HUES64 (cell line): ENCODE results near the gene MED14.

Experiments
- H3K27ac ChIP-seq: 2 replicates; pipeline ENCODE4 v1.7.0; 2013; ENCODE audit warnings: low read depth, low read length, inconsistent platforms
- H3K27me3 ChIP-seq: 2 replicates; pipeline ENCODE4 v1.6.1; 2013; ENCODE audit warnings: mild to moderate bottlenecking, low read length; ENCODE audit not compliant: insufficient read depth
- H3K36me3 ChIP-seq: 2 replicates; pipeline ENCODE4 v1.6.1; 2013; ENCODE audit warnings: mild to moderate bottlenecking, low read length; ENCODE audit not compliant: insufficient read depth
- H3K4me1 ChIP-seq: 2 replicates; pipeline ENCODE4 v1.6.1; 2013; ENCODE audit warnings: mild to moderate bottlenecking, low read length, moderate library complexity; ENCODE audit not compliant: insufficient read depth
- H3K4me3 ChIP-seq: 2 replicates; pipeline ENCODE4 v1.5.1; 2013; ENCODE audit warnings: mild to moderate bottlenecking, low read length, moderate library complexity
- H3K9ac ChIP-seq: 2 replicates; pipeline ENCODE4 v1.6.1; 2013; ENCODE audit warnings: mild to moderate bottlenecking, low read depth, low read length
- H3K9me3 ChIP-seq: 2 replicates; pipeline ENCODE4 v1.6.1; 2013; ENCODE audit warnings: low read depth, low read length; ENCODE audit not compliant: insufficient read depth
- WGBS: fragments of 150-250, 120-280 bp; methylation state at CpG from one replicate; pipeline ENCODE4 v1.1.7; 2013; ENCODE audit warnings: missing lambda C conversion rate; 5-methylcytosine and 5-hydroxymethylcytosine counted together

Gene MED14

GRCh38 chrX:40660381-40660780 lies 75.0 kb downstream of the MED14 start:
- H3K4me1 ChIP-seq, result no peaks in the 10 kb centered on the region
- no peaks in the 10 kb centered on the region for H3K27me3 ChIP-seq
- H3K27ac ChIP-seq, result no peak overlapping the region
- H3K9me3 ChIP-seq, result no peaks in the 10 kb centered on the region
- no peak overlapping the region for H3K9ac ChIP-seq
- no peak overlapping the region for H3K4me3 ChIP-seq
- 91% methylated on average over 4 of the region's 5 CpGs for WGBS
- H3K36me3 ChIP-seq, result peaks cover 90% of the 10 kb centered on the region

GRCh38 chrX:40653535-40653934 lies 81.8 kb downstream of the MED14 start:
- Histone ChIP-seq H3K4me3 (no peak overlapping the region), H3K36me3 (peaks cover 92% of the 10 kb centered on the region), H3K9ac (no peak overlapping the region), H3K4me1 (no peaks in the 10 kb centered on the region), H3K9me3 (no peaks in the 10 kb centered on the region), H3K27ac (no peak overlapping the region), H3K27me3 (no peaks in the 10 kb centered on the region)
- 100% methylated on average over 2 of the region's 2 CpGs for WGBS

- Histone ChIP-seq H3K27ac (no peak overlapping the region), H3K36me3 (peaks cover 87% of the 10 kb centered on the region), H3K9ac (no peak overlapping the region), H3K9me3 (no peaks in the 10 kb centered on the region), H3K4me3 (no peak overlapping the region), H3K4me1 (0 out of 2 replicates have a peak, but pooled peaks cover 3% of the 10 kb centered on the region), H3K27me3 (no peaks in the 10 kb centered on the region)
- no CpG with 5 or more reads among the region's 1 CpG for WGBS
These were observed 82.7 kb downstream of the MED14 start for GRCh38 chrX:40652664-40653063.

GRCh38 chrX:40651620-40652223 lies 83.6 kb downstream of the MED14 start:
- no peaks in the 10 kb centered on the region for H3K9me3 ChIP-seq
- no peak overlapping the region for H3K9ac ChIP-seq
- no peak overlapping the region for H3K27ac ChIP-seq
- H3K4me3 ChIP-seq, result no peak overlapping the region
- H3K36me3 ChIP-seq, result peaks cover 78% of the 10 kb centered on the region
- 0 out of 2 replicates have a peak, but pooled peaks cover 3% of the 10 kb centered on the region for H3K4me1 ChIP-seq
- WGBS, result 46% methylated on average over 2 of the region's 3 CpGs
- no peaks in the 10 kb centered on the region for H3K27me3 ChIP-seq

- H3K9ac ChIP-seq, result peak within 1 kb of the TSS; percentile 76
- peak within 1 kb of the TSS; percentile 84 for H3K4me3 ChIP-seq
- peaks cover 5% of the 10 kb centered on the region; the same call in 1 of the 2 replicates for H3K4me1 ChIP-seq
- no peaks in the 10 kb centered on the region for H3K9me3 ChIP-seq
- no peaks in the 10 kb centered on the region for H3K27me3 ChIP-seq
- peaks cover 41% of the 10 kb centered on the region for H3K36me3 ChIP-seq
- peak within 1 kb of the TSS; percentile 82; the same call in 1 of the 2 replicates for H3K27ac ChIP-seq
- WGBS, result 5% methylated on average over 63 of the region's 66 CpGs
These were observed 87.8 kb downstream of the MED14 start, which contains the start of gene CXorf38 for GRCh38 chrX:40647307-40648197. Gene CXorf38, minus strand, starts transcription at chrX:40647561. Its CDS starts 41 bp downstream, at chrX:40647520.

- peak overlapping the region; percentile 76 for H3K9ac ChIP-seq
- H3K27ac ChIP-seq, result peak overlapping the region; percentile 77; the same call in 1 of the 2 replicates
- 5% methylated on average over 33 of the region's 33 CpGs for WGBS
- peaks cover 5% of the 10 kb centered on the region; the same call in 1 of the 2 replicates for H3K4me1 ChIP-seq
- H3K4me3 ChIP-seq, result peak overlapping the region; percentile 84
- H3K27me3 ChIP-seq, result no peaks in the 10 kb centered on the region
- no peaks in the 10 kb centered on the region for H3K9me3 ChIP-seq
- H3K36me3 ChIP-seq, result peaks cover 37% of the 10 kb centered on the region
These were observed 88.6 kb downstream of the MED14 start for GRCh38 chrX:40646489-40647306.

- Histone ChIP-seq H3K36me3 (peaks cover 23% of the 10 kb centered on the region), H3K9ac (no peak overlapping the region), H3K27me3 (no peaks in the 10 kb centered on the region), H3K27ac (no peak overlapping the region), H3K9me3 (no peaks in the 10 kb centered on the region), H3K4me3 (no peak overlapping the region), H3K4me1 (peaks cover 5% of the 10 kb centered on the region; the same call in 1 of the 2 replicates)
- 90% methylated on average over 4 of the region's 4 CpGs for WGBS
These were observed 90.5 kb downstream of the MED14 start for GRCh38 chrX:40644821-40645358.

- Histone ChIP-seq H3K27me3 (no peaks in the 10 kb centered on the region), H3K9me3 (no peaks in the 10 kb centered on the region), H3K27ac (no peak overlapping the region), H3K9ac (no peak overlapping the region), H3K36me3 (peaks cover 17% of the 10 kb centered on the region), H3K4me3 (no peak overlapping the region), H3K4me1 (peaks cover 5% of the 10 kb centered on the region; the same call in 1 of the 2 replicates)
- WGBS, result 100% methylated on average over 1 of the region's 5 CpGs
These were observed 91.2 kb downstream of the MED14 start for GRCh38 chrX:40644176-40644575.

GRCh38 chrX:40637687-40638086 lies 97.7 kb downstream of the MED14 start:
- Histone ChIP-seq H3K4me1 (no peaks in the 10 kb centered on the region), H3K36me3 (peaks cover 67% of the 10 kb centered on the region), H3K27ac (no peak overlapping the region), H3K4me3 (no peak overlapping the region), H3K27me3 (no peaks in the 10 kb centered on the region), H3K9ac (no peak overlapping the region), H3K9me3 (no peaks in the 10 kb centered on the region)
- WGBS, result 94% methylated on average over 3 of the region's 3 CpGs

- WGBS, result 93% methylated on average over 4 of the region's 4 CpGs
- Histone ChIP-seq H3K9ac (no peak overlapping the region), H3K4me1 (no peaks in the 10 kb centered on the region), H3K36me3 (peaks cover 83% of the 10 kb centered on the region), H3K9me3 (no peaks in the 10 kb centered on the region), H3K27me3 (no peaks in the 10 kb centered on the region), H3K4me3 (no peak overlapping the region), H3K27ac (no peak overlapping the region)
These were observed 103.1 kb downstream of the MED14 start for GRCh38 chrX:40632199-40632598.
